T-helper 17 cell (primary cell): ENCODE data around the gene SH3TC1. TPM values are rescaled to one million over a fixed set of nuclear protein-coding genes. Genes with fewer than 3 reads are reported as not detected.

Experiments used
- ATAC-seq: fragments of 150-1000 bp; cut with Tn5 transposase; 2 replicates; pipeline ENCODE4 v1.10.0; 2021; ENCODE audit warnings: mild to moderate bottlenecking, moderate library complexity
- DNase-seq, 3 donors: peaks; one replicate each; pipeline versions ENCODE4 v3.0.0 to v3.0.0-alpha.2; 2020 to 2021
- H3K9me3 ChIP-seq: one replicate; pipeline ENCODE4 v1.7.0; 2013; ENCODE audit warnings: low read length, mild to moderate bottlenecking; ENCODE audit not compliant: control insufficient read depth, poor library complexity, severe bottlenecking
- H3K27ac Mint-ChIP-seq: one replicate; pipeline ENCODE4 v1.8.0; 2022; ENCODE audit warnings: mild to moderate bottlenecking, moderate library complexity, mixed read lengths
- H3K27me3 Mint-ChIP-seq: one replicate; pipeline ENCODE4 v1.8.0; 2022; ENCODE audit warnings: mixed read lengths
- H3K36me3 Mint-ChIP-seq: one replicate; pipeline ENCODE4 v1.8.0; 2022; ENCODE audit warnings: low read depth, mixed read lengths
- H3K4me1 Mint-ChIP-seq: one replicate; pipeline ENCODE4 v1.8.0; 2022; ENCODE audit warnings: mild to moderate bottlenecking, mixed read lengths
- H3K4me3 Mint-ChIP-seq: one replicate; pipeline ENCODE4 v1.8.0; 2022; ENCODE audit warnings: mild to moderate bottlenecking, moderate library complexity, mixed read lengths
- total RNA-seq, 4 donors: library from RNA in 2 of 4; stranded (reverse) in 2 of 4; gene quantifications; one replicate each; pipeline ENCODE4 v1.2.3 and lab custom pipeline; 2022 to 2026

The SH3TC1 gene
- total RNA-seq, 2 donors from 2014 or later, result 134 TPM

GRCh38 chr4:8287343-8288280 lies 88.5 kb downstream of the SH3TC1 start:
- DNase-seq (no peak), ATAC-seq (no peak)
- peak overlapping the region; percentile 6 for H3K27ac Mint-ChIP-seq
- H3K9me3 ChIP-seq, result no peaks in the 10 kb centered on the region
- peaks cover 7% of the 10 kb centered on the region for H3K4me1 Mint-ChIP-seq
- no peak overlapping the region for H3K4me3 Mint-ChIP-seq
- H3K36me3 Mint-ChIP-seq, result no peaks in the 10 kb centered on the region
- peaks cover 18% of the 10 kb centered on the region for H3K27me3 Mint-ChIP-seq

- no peaks in the 10 kb centered on the region for H3K36me3 Mint-ChIP-seq
- H3K4me1 Mint-ChIP-seq, result peaks cover 5% of the 10 kb centered on the region
- ATAC-seq (no peak), DNase-seq (no peak)
- H3K4me3 Mint-ChIP-seq, result no peak overlapping the region
- H3K27me3 Mint-ChIP-seq, result peaks cover 18% of the 10 kb centered on the region
- no peak overlapping the region for H3K27ac Mint-ChIP-seq
- no peaks in the 10 kb centered on the region for H3K9me3 ChIP-seq
Observed at GRCh38 chr4:8289151-8289750, 90.2 kb downstream of the SH3TC1 start.

GRCh38 chr4:8289956-8290700 lies 91.0 kb downstream of the SH3TC1 start:
- Mint-ChIP-seq H3K36me3 (no peaks in the 10 kb centered on the region), H3K4me1 (peaks cover 2% of the 10 kb centered on the region), H3K4me3 (no peak overlapping the region), H3K27ac (no peak overlapping the region), H3K27me3 (peaks cover 16% of the 10 kb centered on the region)
- ATAC-seq, result no peak
- no peak for DNase-seq
- no peaks in the 10 kb centered on the region for H3K9me3 ChIP-seq

GRCh38 chr4:8290701-8290970 lies 91.5 kb downstream of the SH3TC1 start:
- no peaks in the 10 kb centered on the region for H3K9me3 ChIP-seq
- Mint-ChIP-seq H3K36me3 (no peaks in the 10 kb centered on the region), H3K4me1 (no peaks in the 10 kb centered on the region), H3K27me3 (peaks cover 11% of the 10 kb centered on the region), H3K4me3 (no peak overlapping the region), H3K27ac (no peak overlapping the region)
- ATAC-seq (no peak), DNase-seq (no peak)

Other genes starting within 250 kb of the SH3TC1 start
- 1 to 10 TPM; 4.1 to 4.3 TPM for gene ABLIM2, start 40.5 kb upstream of the SH3TC1 start, total RNA-seq
- not detected for gene HTRA3, start 70.5 kb downstream of the SH3TC1 start, total RNA-seq
- 10 to 100 TPM in 1 of 2 donors, 1 to 10 TPM in 1; 9.6 to 11.3 TPM for gene ACOX3, start 241.4 kb downstream of the SH3TC1 start, total RNA-seq
- gene TRMT44, start 241.5 kb downstream of the SH3TC1 start, total RNA-seq, result 10 to 100 TPM; 20.4 to 32.7 TPM